HG03064 (cell line): ENCODE measurements around the gene A1BG.

Source experiments
- ATAC-seq: cut with Tn5 transposase; IDR thresholded peaks from one replicate; pipeline ENCODE4 v1.9.1; 2021; ENCODE audit warnings: low read depth; ENCODE audit not compliant: unreplicated experiment

Gene A1BG

DNA sequence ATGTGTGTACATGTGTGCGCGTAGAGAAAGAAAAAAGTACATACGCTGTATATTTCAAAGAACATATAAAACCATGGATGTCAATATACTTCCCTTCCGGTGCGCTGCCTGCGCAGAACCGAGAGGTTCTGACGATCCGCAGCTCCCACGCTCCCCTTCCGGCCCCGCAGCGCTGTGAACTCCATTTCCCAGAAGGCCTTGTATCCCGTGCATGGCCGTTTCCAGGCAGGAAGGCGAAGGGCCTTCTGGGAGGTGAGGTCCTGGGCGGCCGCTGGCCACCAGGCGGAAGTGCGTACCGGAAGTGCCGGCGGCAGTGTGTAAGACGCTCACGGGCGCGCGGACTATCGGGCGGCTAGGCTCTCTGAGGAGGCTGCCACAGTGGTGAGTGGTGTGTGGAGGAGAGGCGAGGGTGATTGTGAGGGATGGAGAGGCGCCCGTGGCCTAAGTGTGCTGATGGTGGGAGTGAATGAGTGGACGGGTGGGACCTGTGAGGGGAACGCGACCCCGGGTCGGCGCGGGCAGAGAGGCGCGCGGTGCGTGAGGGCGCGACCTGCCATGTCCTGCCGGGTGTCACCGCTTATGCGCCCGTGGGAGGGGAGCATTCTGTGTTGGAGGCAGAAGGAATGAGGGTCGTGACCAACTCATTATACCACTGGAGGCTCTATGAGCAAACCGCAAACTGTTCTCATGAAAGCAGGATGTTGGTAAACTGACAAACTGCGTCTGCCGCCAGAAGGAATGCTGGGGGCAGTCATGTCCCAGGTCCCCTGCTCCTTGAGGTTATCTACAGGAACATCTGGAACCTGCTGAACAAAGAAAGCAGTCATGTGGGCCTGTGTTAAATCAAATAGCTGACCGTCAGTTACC is 48.0 kb downstream of the A1BG start, which contains the start of gene ERVK3-1:
ERVK3-1 (plus strand) TSS at position 313 of the 867 bp plus-strand sequence. CDS start 6,792 bp downstream, outside the sequence.
- ATAC-seq = peak; percentile 89

DNA sequence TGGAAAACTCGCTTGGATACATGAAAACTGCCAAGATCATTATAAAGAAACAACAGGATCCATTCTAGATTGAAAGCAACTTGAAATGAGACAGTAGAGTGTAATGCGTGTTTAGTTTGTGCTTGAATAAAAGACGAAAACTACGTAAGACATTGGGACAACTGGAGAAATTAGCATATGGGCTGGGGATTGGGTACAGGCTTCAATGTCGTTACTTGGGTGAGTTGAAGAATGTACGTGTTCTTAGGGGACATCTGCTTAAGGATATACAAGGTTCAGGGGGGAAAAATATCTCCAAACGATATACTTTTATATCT is 48.6 kb downstream of the A1BG start:
- ATAC-seq = no peak

DNA sequence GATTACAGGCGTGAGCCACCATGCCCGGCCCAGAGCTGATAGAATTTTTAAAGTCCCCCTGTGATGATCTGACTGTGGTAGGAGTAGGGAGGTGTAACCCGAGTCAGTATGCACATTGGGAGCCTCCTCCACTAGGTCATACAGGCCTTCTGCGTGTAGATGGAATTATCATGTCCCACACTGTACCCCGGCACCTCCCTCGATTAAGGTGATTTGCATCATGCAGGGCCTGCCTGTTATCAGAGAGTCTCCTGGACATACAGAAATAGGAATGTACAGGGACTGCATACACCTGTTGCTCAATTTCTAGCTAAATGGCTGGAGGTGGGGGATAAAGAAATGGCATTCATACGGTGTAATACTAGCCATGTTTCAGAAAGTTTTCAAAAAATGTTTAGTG is 49.0 kb downstream of the A1BG start:
- ATAC-seq = no peak

DNA sequence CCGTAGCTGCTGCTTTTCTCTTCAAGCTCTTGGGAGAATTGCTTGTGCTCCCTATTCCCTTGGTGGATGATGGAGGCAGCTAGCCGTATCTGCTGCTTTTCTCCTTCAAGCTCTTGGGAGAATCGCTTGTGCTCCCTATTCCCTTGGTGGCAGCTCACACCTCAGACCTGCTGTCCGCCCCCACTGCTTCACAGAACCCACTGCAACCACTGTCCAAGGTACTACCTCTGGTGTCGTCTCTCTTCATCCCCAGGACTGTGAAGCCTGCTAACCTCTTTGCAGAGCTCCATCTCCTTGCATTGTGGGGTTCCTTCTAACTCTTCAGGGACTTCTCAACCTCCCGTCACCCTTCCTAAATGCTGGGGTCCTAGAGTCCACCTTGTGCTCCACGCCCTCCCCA is 52.7 kb downstream of the A1BG start:
- no peak for ATAC-seq

DNA sequence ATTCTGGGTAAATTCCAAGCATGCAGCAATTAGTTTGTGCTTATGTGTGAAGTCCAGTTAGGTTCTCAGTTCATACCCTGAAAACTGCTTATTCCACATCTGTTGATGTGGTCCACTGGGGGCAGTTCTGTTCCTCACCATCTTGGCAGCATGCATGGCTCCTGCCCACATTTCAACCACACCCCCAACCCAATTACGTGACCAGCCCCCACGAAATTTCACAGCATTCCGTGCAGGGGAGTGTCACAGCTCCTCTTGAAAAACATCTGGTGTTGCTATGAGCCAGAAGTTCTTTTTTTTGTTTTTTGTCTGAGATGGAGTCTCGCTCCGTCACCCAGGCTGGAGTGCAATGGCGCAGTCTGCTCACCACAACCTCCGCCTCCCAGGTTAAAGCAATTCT is 57.2 kb downstream of the A1BG start:
- no peak for ATAC-seq
